ENCODE measurements around the gene SBNO1.
"Not testable (repeated sequence)": the region's sequence is repeated elsewhere in the genome, so short reads cannot be mapped to it uniquely, and the experiment has no call there.

Gene SBNO1

GRCh38 chr12:123335490-123335889 is 29.2 kb downstream of the SBNO1 start:
- no peaks in the 10 kb centered on the region for H3K9me3 ChIP-seq (ENCODE audit: insufficient read depth, low read length)
- no peak overlapping the region for H3K9ac ChIP-seq (ENCODE audit: insufficient read length, low read depth)
- H3K27me3 ChIP-seq (ENCODE audit: insufficient read depth, insufficient read length): no peaks in the 10 kb centered on the region
- no peak for TF ChIP-seq YY1 (IDR thresholded peaks at IDR 0.05; ENCODE audit: insufficient read depth, insufficient read length)
- no peak for TF ChIP-seq ZNF274 (IDR thresholded peaks at IDR 0.05; ENCODE audit: low read depth, low read length)
- no peak for TF ChIP-seq SUZ12 (IDR thresholded peaks at IDR 0.05; ENCODE audit: extremely low read depth, insufficient read depth, insufficient read length)
- no peak overlapping the region for H3K4me3 ChIP-seq (ENCODE audit: insufficient read length, low read depth)
- no peaks in the 10 kb centered on the region for H3K4me1 ChIP-seq (ENCODE audit: insufficient read depth, insufficient read length)
- H3K36me3 ChIP-seq (ENCODE audit: insufficient read depth, insufficient read length, low read length): peaks cover 81% of the 10 kb centered on the region
- no peak for DNase-seq (ENCODE audit: low read depth, low spot score)

- Histone ChIP-seq H3K4me3 (ENCODE audit: insufficient read length, low read depth) (no peak overlapping the region), H3K9me3 (ENCODE audit: insufficient read depth, low read length) (no peaks in the 10 kb centered on the region), H3K27me3 (ENCODE audit: insufficient read depth, insufficient read length) (no peaks in the 10 kb centered on the region), H3K9ac (ENCODE audit: insufficient read length, low read depth) (no peak overlapping the region), H3K4me1 (ENCODE audit: insufficient read depth, insufficient read length) (no peaks in the 10 kb centered on the region), H3K36me3 (ENCODE audit: insufficient read depth, insufficient read length, low read length) (peaks cover 83% of the 10 kb centered on the region)
- TF ChIP-seq YY1 (IDR thresholded peaks at IDR 0.05; ENCODE audit: insufficient read depth, insufficient read length) (no peak), SUZ12 (IDR thresholded peaks at IDR 0.05; ENCODE audit: extremely low read depth, insufficient read depth, insufficient read length) (no peak), ZNF274 (IDR thresholded peaks at IDR 0.05; ENCODE audit: low read depth, low read length) (no peak)
- DNase-seq (ENCODE audit: low read depth, low spot score): no peak
Measured at GRCh38 chr12:123329799-123330198, 34.8 kb downstream of the SBNO1 start.

GRCh38 chr12:123319826-123320225 is 44.8 kb downstream of the SBNO1 start:
- no peaks in the 10 kb centered on the region for H3K4me1 ChIP-seq (ENCODE audit: insufficient read depth, insufficient read length)
- peaks cover 97% of the 10 kb centered on the region for H3K36me3 ChIP-seq (ENCODE audit: insufficient read depth, insufficient read length, low read length)

GRCh38 chr12:123319273-123319672 is 45.4 kb downstream of the SBNO1 start:
- TF ChIP-seq SUZ12 (IDR thresholded peaks at IDR 0.05; ENCODE audit: extremely low read depth, insufficient read depth, insufficient read length): no peak
- no peak for TF ChIP-seq YY1 (IDR thresholded peaks at IDR 0.05; ENCODE audit: insufficient read depth, insufficient read length)
- no peak for TF ChIP-seq ZNF274 (IDR thresholded peaks at IDR 0.05; ENCODE audit: low read depth, low read length)
- Histone ChIP-seq H3K36me3 (ENCODE audit: insufficient read depth, insufficient read length, low read length) (peaks cover 96% of the 10 kb centered on the region), H3K4me3 (ENCODE audit: insufficient read length, low read depth) (no peak overlapping the region), H3K9ac (ENCODE audit: insufficient read length, low read depth) (no peak overlapping the region), H3K27me3 (ENCODE audit: insufficient read depth, insufficient read length) (no peaks in the 10 kb centered on the region), H3K9me3 (ENCODE audit: insufficient read depth, low read length) (no peaks in the 10 kb centered on the region), H3K4me1 (ENCODE audit: insufficient read depth, insufficient read length) (no peaks in the 10 kb centered on the region)
- DNase-seq (ENCODE audit: low read depth, low spot score): no peak

More at GRCh38 chr12:123319826-123320225, 44.8 kb downstream of the SBNO1 start:
- TF ChIP-seq ZNF274 (IDR thresholded peaks at IDR 0.05; ENCODE audit: low read depth, low read length) (no peak), YY1 (IDR thresholded peaks at IDR 0.05; ENCODE audit: insufficient read depth, insufficient read length) (no peak), SUZ12 (IDR thresholded peaks at IDR 0.05; ENCODE audit: extremely low read depth, insufficient read depth, insufficient read length) (no peak)
- no peak overlapping the region for H3K9ac ChIP-seq (ENCODE audit: insufficient read length, low read depth)
- DNase-seq (ENCODE audit: low read depth, low spot score): no peak
- no peaks in the 10 kb centered on the region for H3K27me3 ChIP-seq (ENCODE audit: insufficient read depth, insufficient read length)
- no peaks in the 10 kb centered on the region for H3K9me3 ChIP-seq (ENCODE audit: insufficient read depth, low read length)
- H3K4me3 ChIP-seq (ENCODE audit: insufficient read length, low read depth): no peak overlapping the region

- H3K4me3 ChIP-seq (ENCODE audit: insufficient read length, low read depth); H3K9me3 ChIP-seq (ENCODE audit: insufficient read depth, low read length); H3K4me1 ChIP-seq (ENCODE audit: insufficient read depth, insufficient read length); H3K9ac ChIP-seq (ENCODE audit: insufficient read length, low read depth); H3K27me3 ChIP-seq (ENCODE audit: insufficient read depth, insufficient read length); DNase-seq (ENCODE audit: low read depth, low spot score): not testable (repeated sequence)
- peaks cover 89% of the 10 kb centered on the region for H3K36me3 ChIP-seq (ENCODE audit: insufficient read depth, insufficient read length, low read length)
Measured at GRCh38 chr12:123313046-123313445, 51.6 kb downstream of the SBNO1 start.

GRCh38 chr12:123306200-123306599 is 58.4 kb downstream of the SBNO1 start:
- H3K4me3 ChIP-seq (ENCODE audit: insufficient read length, low read depth): no peak overlapping the region
- H3K27me3 ChIP-seq (ENCODE audit: insufficient read depth, insufficient read length): no peaks in the 10 kb centered on the region
- no peak for DNase-seq (ENCODE audit: low read depth, low spot score)
- H3K36me3 ChIP-seq (ENCODE audit: insufficient read depth, insufficient read length, low read length): peaks cover 95% of the 10 kb centered on the region
- H3K9ac ChIP-seq (ENCODE audit: insufficient read length, low read depth): no peak overlapping the region
- no peaks in the 10 kb centered on the region for H3K9me3 ChIP-seq (ENCODE audit: insufficient read depth, low read length)
- no peak for TF ChIP-seq YY1 (IDR thresholded peaks at IDR 0.05; ENCODE audit: insufficient read depth, insufficient read length)
- TF ChIP-seq ZNF274 (IDR thresholded peaks at IDR 0.05; ENCODE audit: low read depth, low read length): no peak
- no peak for TF ChIP-seq SUZ12 (IDR thresholded peaks at IDR 0.05; ENCODE audit: extremely low read depth, insufficient read depth, insufficient read length)
- no peaks in the 10 kb centered on the region for H3K4me1 ChIP-seq (ENCODE audit: insufficient read depth, insufficient read length)

- Histone ChIP-seq H3K9ac (ENCODE audit: insufficient read length, low read depth) (no peak overlapping the region), H3K36me3 (ENCODE audit: insufficient read depth, insufficient read length, low read length) (peaks cover 89% of the 10 kb centered on the region), H3K4me3 (ENCODE audit: insufficient read length, low read depth) (no peak overlapping the region), H3K9me3 (ENCODE audit: insufficient read depth, low read length) (no peaks in the 10 kb centered on the region), H3K27me3 (ENCODE audit: insufficient read depth, insufficient read length) (no peaks in the 10 kb centered on the region), H3K4me1 (ENCODE audit: insufficient read depth, insufficient read length) (no peaks in the 10 kb centered on the region)
- TF ChIP-seq YY1 (IDR thresholded peaks at IDR 0.05; ENCODE audit: insufficient read depth, insufficient read length) (no peak), SUZ12 (IDR thresholded peaks at IDR 0.05; ENCODE audit: extremely low read depth, insufficient read depth, insufficient read length) (no peak), ZNF274 (IDR thresholded peaks at IDR 0.05; ENCODE audit: low read depth, low read length) (no peak)
- DNase-seq (ENCODE audit: low read depth, low spot score): no peak
Measured at GRCh38 chr12:123305136-123305535, 59.5 kb downstream of the SBNO1 start.
